Activated CD4-positive, alpha-beta T cell treated with anti-CD3 and anti-CD28 coated beads, Interleukin-2, amount 10 ng/mL, durations not matched to agents 7 days and 5 days (primary cell): ENCODE results near the gene TRMT44. TPM values are rescaled to one million over a fixed set of nuclear protein-coding genes. Genes with fewer than 3 reads are reported as not detected.

Experiments used
- CTCF ChIA-PET: fragments of 350-600 bp; sonication (Branson Sonifier 250); formaldehyde crosslinking; loops from one replicate; lab custom pipeline; 2021; ENCODE audit warnings: antibody characterized with exemption; lab: Charles Lee
- POLR2A ChIA-PET: fragments of 350-600 bp; sonication (Branson Sonifier 250); formaldehyde crosslinking; loops from one replicate; lab custom pipeline; 2021; ENCODE audit warnings: antibody characterized with exemption; lab: Charles Lee
- DNase-seq: peaks from one replicate; pipeline ENCODE4 v3.0.0-alpha.2; 2020
- H3K27ac Mint-ChIP-seq: one replicate; pipeline ENCODE4 v1.8.0; 2021; ENCODE audit warnings: mild to moderate bottlenecking, moderate library complexity, mixed read lengths
- H3K27me3 Mint-ChIP-seq: one replicate; pipeline ENCODE4 v1.8.0; 2021; ENCODE audit warnings: mixed read lengths
- H3K36me3 Mint-ChIP-seq: one replicate; pipeline ENCODE4 v1.8.0; 2021; ENCODE audit warnings: low read depth, mixed read lengths
- H3K4me1 Mint-ChIP-seq: one replicate; pipeline ENCODE4 v1.8.0; 2021; ENCODE audit warnings: mixed read lengths
- H3K4me3 Mint-ChIP-seq: one replicate; pipeline ENCODE4 v1.8.0; 2021; ENCODE audit warnings: mild to moderate bottlenecking, moderate library complexity, mixed read lengths
- H3K9me3 Mint-ChIP-seq: one replicate; pipeline ENCODE4 v1.8.0; 2021; ENCODE audit warnings: mixed read lengths
- total RNA-seq, 2 experiments: library from RNA; stranded (reverse); gene quantifications; one replicate each; pipeline ENCODE4 v1.2.3, GENCODE V29; 2021

Gene TRMT44
- total RNA-seq, 2 experiments from 2014 or later: 17.5 to 21.4 TPM

GRCh38 chr4:8500966-8501365 lies 60.4 kb downstream of the TRMT44 start:
- Mint-ChIP-seq H3K27me3 (no peaks in the 10 kb centered on the region), H3K4me3 (no peak overlapping the region), H3K4me1 (no peaks in the 10 kb centered on the region), H3K36me3 (no peaks in the 10 kb centered on the region), H3K27ac (no peak overlapping the region), H3K9me3 (no peaks in the 10 kb centered on the region)
- DNase-seq: no peak
- POLR2A ChIA-PET: no interaction called here
- CTCF ChIA-PET: no interaction called here

GRCh38 chr4:8501781-8502180 lies 61.2 kb downstream of the TRMT44 start:
- POLR2A ChIA-PET: no interaction called here

DNA sequence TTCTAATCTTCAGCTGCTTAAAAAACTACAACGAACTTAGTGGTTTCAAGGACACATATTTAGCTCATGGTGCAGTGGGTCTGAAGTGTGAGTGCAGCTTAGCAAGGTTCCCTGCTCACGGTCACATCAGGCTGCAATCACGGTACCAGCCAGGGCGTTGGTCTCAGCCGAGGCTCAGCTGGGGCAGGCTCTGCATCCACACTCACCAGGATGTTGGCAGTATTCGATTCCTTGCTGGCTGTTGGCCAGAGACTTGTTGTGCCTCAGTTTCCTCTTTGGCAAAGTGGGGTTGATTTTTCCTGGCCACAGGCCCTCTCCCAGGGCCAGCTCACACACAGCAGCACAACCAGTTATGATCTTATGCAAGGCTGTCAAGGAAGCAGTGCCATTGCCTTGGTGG lies 61.8 kb downstream of the TRMT44 start:
- no peaks in the 10 kb centered on the region for H3K27me3 Mint-ChIP-seq
- no peak for DNase-seq
- H3K4me3 Mint-ChIP-seq: no peak overlapping the region
- ChIA-PET CTCF (no interaction called here), POLR2A (no interaction called here)
- no peaks in the 10 kb centered on the region for H3K36me3 Mint-ChIP-seq
- H3K4me1 Mint-ChIP-seq: no peaks in the 10 kb centered on the region
- H3K27ac Mint-ChIP-seq: no peak overlapping the region
- no peaks in the 10 kb centered on the region for H3K9me3 Mint-ChIP-seq

More at GRCh38 chr4:8501781-8502180, 61.2 kb downstream of the TRMT44 start:
- Mint-ChIP-seq H3K27ac (no peak overlapping the region), H3K27me3 (no peaks in the 10 kb centered on the region), H3K4me3 (no peak overlapping the region), H3K36me3 (no peaks in the 10 kb centered on the region), H3K9me3 (no peaks in the 10 kb centered on the region), H3K4me1 (no peaks in the 10 kb centered on the region)
- CTCF ChIA-PET: no interaction called here
- no peak for DNase-seq

- H3K4me3 Mint-ChIP-seq: no peak overlapping the region
- no peaks in the 10 kb centered on the region for H3K9me3 Mint-ChIP-seq
- no peaks in the 10 kb centered on the region for H3K4me1 Mint-ChIP-seq
- no peaks in the 10 kb centered on the region for H3K36me3 Mint-ChIP-seq
- ChIA-PET POLR2A (no interaction called here), CTCF (no interaction called here)
- H3K27me3 Mint-ChIP-seq: no peaks in the 10 kb centered on the region
- H3K27ac Mint-ChIP-seq: no peak overlapping the region
- no peak for DNase-seq
These were observed 62.4 kb downstream of the TRMT44 start for GRCh38 chr4:8502836-8503585.

- H3K36me3 Mint-ChIP-seq: no peaks in the 10 kb centered on the region
- ChIA-PET CTCF (no interaction called here), POLR2A (no interaction called here)
- no peak overlapping the region for H3K4me3 Mint-ChIP-seq
- no peaks in the 10 kb centered on the region for H3K9me3 Mint-ChIP-seq
- H3K27me3 Mint-ChIP-seq: no peaks in the 10 kb centered on the region
- no peaks in the 10 kb centered on the region for H3K4me1 Mint-ChIP-seq
- no peak for DNase-seq
- no peak overlapping the region for H3K27ac Mint-ChIP-seq
These were observed 63.2 kb downstream of the TRMT44 start for GRCh38 chr4:8503801-8504200.

- POLR2A ChIA-PET: no interaction called here
- Mint-ChIP-seq H3K36me3 (no peaks in the 10 kb centered on the region), H3K4me3 (no peak overlapping the region), H3K4me1 (no peaks in the 10 kb centered on the region), H3K27me3 (no peaks in the 10 kb centered on the region), H3K27ac (no peak overlapping the region), H3K9me3 (no peaks in the 10 kb centered on the region)
- CTCF ChIA-PET: no interaction called here
- no peak for DNase-seq
These were observed 63.9 kb downstream of the TRMT44 start for GRCh38 chr4:8504279-8505007.

DNA sequence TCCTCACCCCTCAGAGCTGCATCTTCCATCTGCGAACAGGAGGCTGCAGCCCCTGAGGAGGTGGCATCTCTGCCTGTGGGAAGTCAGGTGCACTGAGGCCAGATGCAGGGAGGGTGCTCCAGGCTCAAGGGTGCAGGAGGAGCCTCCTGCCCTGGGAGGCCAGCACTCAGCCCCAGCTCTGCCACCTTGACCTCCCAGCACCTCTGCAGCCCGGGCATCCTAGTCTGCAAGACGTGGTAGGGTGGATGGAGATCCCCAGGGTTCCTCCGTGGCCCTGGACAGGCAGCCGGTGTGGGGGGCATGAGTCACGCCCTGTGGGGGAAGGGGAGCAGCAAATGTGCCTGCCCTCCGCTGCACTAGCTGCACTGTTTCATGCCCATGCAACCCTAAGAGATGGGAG lies 64.7 kb downstream of the TRMT44 start:
- no peak for DNase-seq
- H3K4me3 Mint-ChIP-seq: no peak overlapping the region
- ChIA-PET POLR2A (no interaction called here), CTCF (no interaction called here)
- H3K36me3 Mint-ChIP-seq: no peaks in the 10 kb centered on the region
- H3K9me3 Mint-ChIP-seq: no peaks in the 10 kb centered on the region
- H3K4me1 Mint-ChIP-seq: no peaks in the 10 kb centered on the region
- H3K27ac Mint-ChIP-seq: no peak overlapping the region
- no peaks in the 10 kb centered on the region for H3K27me3 Mint-ChIP-seq

DNA sequence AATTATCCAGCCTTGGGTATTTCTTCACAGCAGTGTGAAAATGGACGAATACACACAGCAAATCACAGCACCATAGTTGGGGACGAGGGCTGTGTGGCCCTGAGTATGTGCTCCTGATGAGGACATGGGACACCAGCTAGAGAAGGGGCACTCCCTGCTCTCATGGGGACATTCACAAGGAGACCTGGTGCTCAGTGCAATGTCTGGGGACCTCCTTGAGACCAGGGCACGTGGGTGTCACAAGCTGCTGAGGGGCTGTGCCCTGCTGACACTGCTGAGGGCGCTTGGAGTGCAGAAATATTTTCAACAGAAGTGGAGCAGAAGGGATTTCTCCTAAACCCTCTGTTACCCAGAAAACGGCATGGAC lies 65.4 kb downstream of the TRMT44 start:
- DNase-seq: no peak
- ChIA-PET CTCF (no interaction called here), POLR2A (no interaction called here)
- H3K4me1 Mint-ChIP-seq: no peaks in the 10 kb centered on the region
- no peak overlapping the region for H3K4me3 Mint-ChIP-seq
- H3K27me3 Mint-ChIP-seq: no peaks in the 10 kb centered on the region
- H3K9me3 Mint-ChIP-seq: no peaks in the 10 kb centered on the region
- H3K36me3 Mint-ChIP-seq: no peaks in the 10 kb centered on the region
- no peak overlapping the region for H3K27ac Mint-ChIP-seq

GRCh38 chr4:8506373-8507195 lies 66.0 kb downstream of the TRMT44 start:
- Mint-ChIP-seq H3K4me3 (no peak overlapping the region), H3K4me1 (no peaks in the 10 kb centered on the region), H3K27me3 (no peaks in the 10 kb centered on the region), H3K27ac (no peak overlapping the region), H3K36me3 (no peaks in the 10 kb centered on the region), H3K9me3 (no peaks in the 10 kb centered on the region)
- DNase-seq: no peak
- CTCF ChIA-PET: interaction anchor here (0.7 kb wide), 1 partner anchor 10 kb away, joined by 3 read pairs; no protein-coding TSS in a partner anchor
- POLR2A ChIA-PET: no interaction called here

DNA sequence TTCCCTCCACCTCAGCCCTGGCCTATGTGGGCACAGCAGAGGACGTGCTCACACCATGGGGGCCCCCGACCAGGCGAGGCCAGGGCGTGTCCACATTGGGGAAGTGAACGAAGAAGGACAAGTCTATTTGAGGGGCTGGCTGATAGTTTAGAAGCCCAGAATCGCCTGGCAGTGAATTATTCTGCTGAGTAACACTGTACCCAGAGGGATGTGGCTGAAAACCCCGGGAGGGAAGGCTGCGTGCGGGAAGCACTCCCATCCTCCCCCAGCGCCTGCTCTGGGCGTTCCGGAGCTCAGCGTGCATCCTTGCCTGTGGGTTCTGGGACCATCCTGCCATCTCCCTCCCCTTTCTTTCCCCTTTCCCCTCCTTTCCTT lies 66.6 kb downstream of the TRMT44 start:
- Mint-ChIP-seq H3K9me3 (no peaks in the 10 kb centered on the region), H3K4me3 (no peak overlapping the region), H3K27me3 (no peaks in the 10 kb centered on the region), H3K27ac (no peak overlapping the region), H3K36me3 (no peaks in the 10 kb centered on the region), H3K4me1 (no peaks in the 10 kb centered on the region)
- ChIA-PET POLR2A (no interaction called here), CTCF (no interaction called here)
- DNase-seq: no peak

GRCh38 chr4:8507624-8508023 lies 67.0 kb downstream of the TRMT44 start:
- POLR2A ChIA-PET: no interaction called here
- Mint-ChIP-seq H3K4me1 (no peaks in the 10 kb centered on the region), H3K9me3 (no peaks in the 10 kb centered on the region), H3K36me3 (no peaks in the 10 kb centered on the region), H3K27ac (no peak overlapping the region), H3K27me3 (no peaks in the 10 kb centered on the region), H3K4me3 (no peak overlapping the region)
- CTCF ChIA-PET: no interaction called here
- DNase-seq: no peak

DNA sequence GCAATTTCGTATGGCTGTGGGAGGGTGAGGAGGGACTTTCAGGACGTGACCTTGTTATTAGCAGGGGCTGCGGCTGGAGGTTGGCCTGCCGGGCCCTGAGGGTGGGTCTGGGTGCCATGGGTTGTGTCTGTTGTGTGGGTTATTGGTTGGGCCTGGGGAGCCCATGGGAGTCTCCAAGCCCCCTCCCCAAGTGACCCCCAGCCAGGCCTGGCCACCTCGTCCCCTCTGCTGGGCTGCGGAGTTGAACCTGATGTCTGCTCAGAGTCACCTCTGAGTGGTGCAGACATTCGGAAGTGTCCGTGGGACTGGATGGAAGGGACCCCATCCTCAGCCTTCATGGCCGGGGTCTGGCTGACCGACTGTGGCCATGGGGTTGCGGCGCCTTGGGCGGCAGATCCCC lies 67.7 kb downstream of the TRMT44 start:
- Mint-ChIP-seq H3K4me1 (no peaks in the 10 kb centered on the region), H3K27me3 (no peaks in the 10 kb centered on the region), H3K9me3 (no peaks in the 10 kb centered on the region), H3K27ac (no peak overlapping the region), H3K36me3 (no peaks in the 10 kb centered on the region), H3K4me3 (no peak overlapping the region)
- CTCF ChIA-PET: no interaction called here
- POLR2A ChIA-PET: no interaction called here
- no peak for DNase-seq

DNA sequence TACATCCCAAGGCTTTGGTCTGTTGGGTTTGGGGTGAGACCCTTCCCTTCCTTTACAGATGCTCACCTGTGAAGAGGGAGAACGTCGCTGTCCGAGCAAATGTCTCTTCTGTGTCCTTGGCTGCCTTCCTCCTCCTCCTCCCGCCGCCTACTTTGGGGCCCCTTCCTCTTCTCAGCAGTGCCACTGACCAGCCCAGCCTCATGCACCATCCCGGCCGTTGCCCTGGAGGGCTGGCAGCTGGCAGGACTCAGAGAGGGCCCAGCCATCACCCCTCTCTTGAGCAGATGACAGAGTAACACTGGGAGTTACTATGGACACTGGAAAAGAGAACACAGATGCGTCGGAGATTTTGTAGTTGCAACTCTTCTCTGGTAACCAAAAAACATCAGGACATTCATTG lies 68.2 kb downstream of the TRMT44 start:
- Mint-ChIP-seq H3K4me3 (no peak overlapping the region), H3K36me3 (no peaks in the 10 kb centered on the region), H3K4me1 (no peaks in the 10 kb centered on the region), H3K27ac (no peak overlapping the region), H3K9me3 (no peaks in the 10 kb centered on the region), H3K27me3 (no peaks in the 10 kb centered on the region)
- POLR2A ChIA-PET: no interaction called here
- CTCF ChIA-PET: no interaction called here
- no peak for DNase-seq
